ENCODE data around the gene HYDIN.

HYDIN gene

GRCh38 chr16:71230122-71230845 is at the start of gene HYDIN:
Gene HYDIN (minus strand): TSS chr16:71230722. CDS start chr16:71186895, 43,827 bp downstream.
- DNase-seq = no peak

- DNase-seq = no peak
Measured at GRCh38 chr16:71276589-71277334, 46.2 kb upstream of the HYDIN start.

- DNase-seq = no peak
Measured at GRCh38 chr16:71273384-71273783, 42.9 kb upstream of the HYDIN start.

GRCh38 chr16:71264299-71264698 is 33.8 kb upstream of the HYDIN start:
- DNase-seq = no peak

- DNase-seq = no peak
Measured at GRCh38 chr16:71263582-71263981, 33.1 kb upstream of the HYDIN start.

GRCh38 chr16:71262391-71262790 is 31.9 kb upstream of the HYDIN start:
- no peak for DNase-seq

GRCh38 chr16:71260995-71261394 is 30.5 kb upstream of the HYDIN start:
- DNase-seq = no peak

- no peak for DNase-seq
Measured at GRCh38 chr16:71259086-71259485, 28.6 kb upstream of the HYDIN start.

- no peak for DNase-seq
Measured at GRCh38 chr16:71258372-71258771, 27.9 kb upstream of the HYDIN start.

GRCh38 chr16:71257768-71258167 is 27.2 kb upstream of the HYDIN start:
- DNase-seq = no peak

- no peak for DNase-seq
Measured at GRCh38 chr16:71255721-71256120, 25.2 kb upstream of the HYDIN start.

GRCh38 chr16:71254832-71255525 is 24.5 kb upstream of the HYDIN start:
- no peak for DNase-seq

- DNase-seq = no peak
Measured at GRCh38 chr16:71250461-71251235, 20.1 kb upstream of the HYDIN start.

- DNase-seq = no peak
Measured at GRCh38 chr16:71249399-71249798, 18.9 kb upstream of the HYDIN start.

GRCh38 chr16:71247478-71247877 is 17.0 kb upstream of the HYDIN start:
- DNase-seq = no peak

- no peak for DNase-seq
Measured at GRCh38 chr16:71246309-71246708, 15.8 kb upstream of the HYDIN start.

- DNase-seq = no peak
Measured at GRCh38 chr16:71244521-71244920, 14.0 kb upstream of the HYDIN start.

- no peak for DNase-seq
Measured at GRCh38 chr16:71242601-71243000, 12.1 kb upstream of the HYDIN start.

- DNase-seq = no peak
Measured at GRCh38 chr16:71242036-71242435, 11.5 kb upstream of the HYDIN start.

GRCh38 chr16:71229344-71229743 is 1.2 kb downstream of the HYDIN start:
- no peak for DNase-seq

- DNase-seq = no peak
Measured at GRCh38 chr16:71226229-71227141, 4.0 kb downstream of the HYDIN start.

GRCh38 chr16:71225145-71225544 is 5.4 kb downstream of the HYDIN start:
- DNase-seq = no peak
